HL-60 (cell line): Measurements from ENCODE around the gene CTSC.

Source experiments
- POLR2AphosphoS5 ChIP-seq: IDR thresholded peaks from 2 replicates; pipeline ENCODE4 v1.6.1; 2012; ENCODE audit warnings: low read depth
- SPI1 ChIP-seq: IDR thresholded peaks from 2 replicates; pipeline ENCODE4 v1.6.1; 2012; ENCODE audit warnings: low read depth, mild to moderate bottlenecking, borderline replicate concordance
- TF ChIP-seq, protein P1 (sequence below): IDR thresholded peaks from one replicate; pipeline ENCODE4 v1.5.1; 2011; ENCODE audit warnings: low read length, control low read depth, inconsistent platforms; ENCODE audit not compliant: insufficient read depth
- TF ChIP-seq, protein P2 (sequence below): IDR thresholded peaks from 2 replicates; pipeline ENCODE4 v1.6.1; 2012; ENCODE audit warnings: low read depth; ENCODE audit not compliant: insufficient replicate concordance

DNA sequence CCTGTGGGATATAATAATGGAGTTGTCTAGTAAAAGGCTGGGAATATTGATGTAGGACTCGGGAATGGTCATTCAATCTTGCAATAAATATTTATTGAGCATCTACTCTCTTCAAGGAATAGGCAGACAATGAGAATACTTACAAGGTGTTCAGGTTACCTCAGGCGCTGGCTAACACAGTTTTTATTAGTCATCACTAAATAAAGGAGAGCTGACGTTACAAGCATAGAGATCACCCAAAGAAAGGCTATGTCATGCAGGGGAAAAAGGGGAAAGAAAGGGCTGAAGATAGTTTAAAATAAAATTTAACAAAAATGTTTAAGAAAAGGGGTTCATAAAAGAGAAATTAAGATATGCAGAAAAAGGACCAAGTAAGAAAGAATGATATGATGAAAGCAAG lies 15.8 kb upstream of the CTSC start:
- TF ChIP-seq, protein P1, sequence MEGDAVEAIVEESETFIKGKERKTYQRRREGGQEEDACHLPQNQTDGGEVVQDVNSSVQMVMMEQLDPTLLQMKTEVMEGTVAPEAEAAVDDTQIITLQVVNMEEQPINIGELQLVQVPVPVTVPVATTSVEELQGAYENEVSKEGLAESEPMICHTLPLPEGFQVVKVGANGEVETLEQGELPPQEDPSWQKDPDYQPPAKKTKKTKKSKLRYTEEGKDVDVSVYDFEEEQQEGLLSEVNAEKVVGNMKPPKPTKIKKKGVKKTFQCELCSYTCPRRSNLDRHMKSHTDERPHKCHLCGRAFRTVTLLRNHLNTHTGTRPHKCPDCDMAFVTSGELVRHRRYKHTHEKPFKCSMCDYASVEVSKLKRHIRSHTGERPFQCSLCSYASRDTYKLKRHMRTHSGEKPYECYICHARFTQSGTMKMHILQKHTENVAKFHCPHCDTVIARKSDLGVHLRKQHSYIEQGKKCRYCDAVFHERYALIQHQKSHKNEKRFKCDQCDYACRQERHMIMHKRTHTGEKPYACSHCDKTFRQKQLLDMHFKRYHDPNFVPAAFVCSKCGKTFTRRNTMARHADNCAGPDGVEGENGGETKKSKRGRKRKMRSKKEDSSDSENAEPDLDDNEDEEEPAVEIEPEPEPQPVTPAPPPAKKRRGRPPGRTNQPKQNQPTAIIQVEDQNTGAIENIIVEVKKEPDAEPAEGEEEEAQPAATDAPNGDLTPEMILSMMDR = no peak
- TF ChIP-seq SPI1 (no peak), POLR2AphosphoS5 (no peak)
- TF ChIP-seq, protein P2, sequence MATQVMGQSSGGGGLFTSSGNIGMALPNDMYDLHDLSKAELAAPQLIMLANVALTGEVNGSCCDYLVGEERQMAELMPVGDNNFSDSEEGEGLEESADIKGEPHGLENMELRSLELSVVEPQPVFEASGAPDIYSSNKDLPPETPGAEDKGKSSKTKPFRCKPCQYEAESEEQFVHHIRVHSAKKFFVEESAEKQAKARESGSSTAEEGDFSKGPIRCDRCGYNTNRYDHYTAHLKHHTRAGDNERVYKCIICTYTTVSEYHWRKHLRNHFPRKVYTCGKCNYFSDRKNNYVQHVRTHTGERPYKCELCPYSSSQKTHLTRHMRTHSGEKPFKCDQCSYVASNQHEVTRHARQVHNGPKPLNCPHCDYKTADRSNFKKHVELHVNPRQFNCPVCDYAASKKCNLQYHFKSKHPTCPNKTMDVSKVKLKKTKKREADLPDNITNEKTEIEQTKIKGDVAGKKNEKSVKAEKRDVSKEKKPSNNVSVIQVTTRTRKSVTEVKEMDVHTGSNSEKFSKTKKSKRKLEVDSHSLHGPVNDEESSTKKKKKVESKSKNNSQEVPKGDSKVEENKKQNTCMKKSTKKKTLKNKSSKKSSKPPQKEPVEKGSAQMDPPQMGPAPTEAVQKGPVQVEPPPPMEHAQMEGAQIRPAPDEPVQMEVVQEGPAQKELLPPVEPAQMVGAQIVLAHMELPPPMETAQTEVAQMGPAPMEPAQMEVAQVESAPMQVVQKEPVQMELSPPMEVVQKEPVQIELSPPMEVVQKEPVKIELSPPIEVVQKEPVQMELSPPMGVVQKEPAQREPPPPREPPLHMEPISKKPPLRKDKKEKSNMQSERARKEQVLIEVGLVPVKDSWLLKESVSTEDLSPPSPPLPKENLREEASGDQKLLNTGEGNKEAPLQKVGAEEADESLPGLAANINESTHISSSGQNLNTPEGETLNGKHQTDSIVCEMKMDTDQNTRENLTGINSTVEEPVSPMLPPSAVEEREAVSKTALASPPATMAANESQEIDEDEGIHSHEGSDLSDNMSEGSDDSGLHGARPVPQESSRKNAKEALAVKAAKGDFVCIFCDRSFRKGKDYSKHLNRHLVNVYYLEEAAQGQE = no peak
